Measurements from ENCODE around the gene RASGEF1B. TPM values are rescaled to one million over a fixed set of nuclear protein-coding genes. Genes with fewer than 3 reads are reported as not detected.

The RASGEF1B gene
- total and polyA plus RNA-seq, 2 donors: 3.8 to 15.2 TPM

GRCh38 chr4:81447566-81448229 is 24.0 kb downstream of the RASGEF1B start:
- Histone ChIP-seq H3K4me3 (ENCODE audit: low read depth, low read length) (no peak overlapping the region), H3K27ac (ENCODE audit: low read depth) (no peak overlapping the region), H3K36me3 (ENCODE audit: insufficient read depth) (no peaks in the 10 kb centered on the region), H3K4me1 (ENCODE audit: insufficient read depth) (no peaks in the 10 kb centered on the region)
- 72% methylated on average over 10 of the region's 10 CpGs for WGBS
- no peak for DNase-seq (ENCODE audit: extremely low spot score)

GRCh38 chr4:81446634-81447033 is 25.1 kb downstream of the RASGEF1B start:
- Histone ChIP-seq H3K4me3 (ENCODE audit: low read depth, low read length) (no peak overlapping the region), H3K36me3 (ENCODE audit: insufficient read depth) (no peaks in the 10 kb centered on the region), H3K4me1 (ENCODE audit: insufficient read depth) (no peaks in the 10 kb centered on the region), H3K27ac (ENCODE audit: low read depth) (no peak overlapping the region)
- DNase-seq (ENCODE audit: extremely low spot score): no peak
- 78% methylated on average over 1 of the region's 1 CpG for WGBS

GRCh38 chr4:81445196-81445595 is 26.5 kb downstream of the RASGEF1B start:
- 76% methylated on average over 5 of the region's 5 CpGs for WGBS
- Histone ChIP-seq H3K4me3 (ENCODE audit: low read depth, low read length) (no peak overlapping the region), H3K36me3 (ENCODE audit: insufficient read depth) (no peaks in the 10 kb centered on the region), H3K27ac (ENCODE audit: low read depth) (no peak overlapping the region), H3K4me1 (ENCODE audit: insufficient read depth) (no peaks in the 10 kb centered on the region)
- DNase-seq (ENCODE audit: extremely low spot score): no peak

GRCh38 chr4:81442484-81443085 is 29.1 kb downstream of the RASGEF1B start:
- Histone ChIP-seq H3K27ac (ENCODE audit: low read depth) (no peak overlapping the region), H3K4me1 (ENCODE audit: insufficient read depth) (no peaks in the 10 kb centered on the region), H3K36me3 (ENCODE audit: insufficient read depth) (no peaks in the 10 kb centered on the region), H3K4me3 (ENCODE audit: low read depth, low read length) (no peak overlapping the region)
- no peak for DNase-seq (ENCODE audit: extremely low spot score)
- WGBS: 54% methylated on average over 4 of the region's 4 CpGs

GRCh38 chr4:81440949-81441348 is 30.8 kb downstream of the RASGEF1B start:
- Histone ChIP-seq H3K36me3 (ENCODE audit: insufficient read depth) (no peaks in the 10 kb centered on the region), H3K4me3 (ENCODE audit: low read depth, low read length) (no peak overlapping the region), H3K4me1 (ENCODE audit: insufficient read depth) (no peaks in the 10 kb centered on the region), H3K27ac (ENCODE audit: low read depth) (no peak overlapping the region)
- WGBS: 93% methylated on average over 4 of the region's 4 CpGs
- DNase-seq (ENCODE audit: extremely low spot score): no peak

GRCh38 chr4:81436941-81437574 is 34.6 kb downstream of the RASGEF1B start:
- Histone ChIP-seq H3K4me1 (ENCODE audit: insufficient read depth) (no peaks in the 10 kb centered on the region), H3K27ac (ENCODE audit: low read depth) (no peak overlapping the region), H3K4me3 (ENCODE audit: low read depth, low read length) (no peak overlapping the region), H3K36me3 (ENCODE audit: insufficient read depth) (no peaks in the 10 kb centered on the region)
- DNase-seq (ENCODE audit: extremely low spot score): no peak
- 93% methylated on average over 2 of the region's 2 CpGs for WGBS

GRCh38 chr4:81436096-81436495 is 35.6 kb downstream of the RASGEF1B start:
- DNase-seq (ENCODE audit: extremely low spot score): no peak
- Histone ChIP-seq H3K4me1 (ENCODE audit: insufficient read depth) (no peaks in the 10 kb centered on the region), H3K4me3 (ENCODE audit: low read depth, low read length) (no peak overlapping the region), H3K36me3 (ENCODE audit: insufficient read depth) (no peaks in the 10 kb centered on the region), H3K27ac (ENCODE audit: low read depth) (no peak overlapping the region)

GRCh38 chr4:81432825-81433224 is 38.9 kb downstream of the RASGEF1B start:
- no peak for DNase-seq (ENCODE audit: extremely low spot score)
- no peaks in the 10 kb centered on the region for H3K4me1 ChIP-seq (ENCODE audit: insufficient read depth)
- H3K27ac ChIP-seq (ENCODE audit: low read depth): no peak overlapping the region
- peaks cover 3% of the 10 kb centered on the region for H3K36me3 ChIP-seq (ENCODE audit: insufficient read depth)
- H3K4me3 ChIP-seq (ENCODE audit: low read depth, low read length): no peak overlapping the region
- 97% methylated on average over 4 of the region's 4 CpGs for WGBS

GRCh38 chr4:81431971-81432370 is 39.7 kb downstream of the RASGEF1B start:
- Histone ChIP-seq H3K4me1 (ENCODE audit: insufficient read depth) (no peaks in the 10 kb centered on the region), H3K4me3 (ENCODE audit: low read depth, low read length) (no peak overlapping the region), H3K27ac (ENCODE audit: low read depth) (no peak overlapping the region), H3K36me3 (ENCODE audit: insufficient read depth) (peaks cover 3% of the 10 kb centered on the region)
- DNase-seq (ENCODE audit: extremely low spot score): no peak
- WGBS: 70% methylated on average over 1 of the region's 1 CpG

- Histone ChIP-seq H3K36me3 (ENCODE audit: insufficient read depth) (peaks cover 3% of the 10 kb centered on the region), H3K4me3 (ENCODE audit: low read depth, low read length) (no peak overlapping the region), H3K27ac (ENCODE audit: low read depth) (no peak overlapping the region), H3K4me1 (ENCODE audit: insufficient read depth) (no peaks in the 10 kb centered on the region)
- WGBS: 97% methylated on average over 25 of the region's 25 CpGs
- DNase-seq (ENCODE audit: extremely low spot score): no peak
Measured at GRCh38 chr4:81429607-81430006, 42.1 kb downstream of the RASGEF1B start.

GRCh38 chr4:81429031-81429430 is 42.7 kb downstream of the RASGEF1B start:
- Histone ChIP-seq H3K4me1 (ENCODE audit: insufficient read depth) (no peaks in the 10 kb centered on the region), H3K36me3 (ENCODE audit: insufficient read depth) (peaks cover 3% of the 10 kb centered on the region), H3K27ac (ENCODE audit: low read depth) (no peak overlapping the region), H3K4me3 (ENCODE audit: low read depth, low read length) (no peak overlapping the region)
- WGBS: 84% methylated on average over 6 of the region's 6 CpGs
- DNase-seq (ENCODE audit: extremely low spot score): no peak

- WGBS: 60% methylated on average over 3 of the region's 3 CpGs
- H3K4me1 ChIP-seq (ENCODE audit: insufficient read depth): no peaks in the 10 kb centered on the region
- no peak overlapping the region for H3K4me3 ChIP-seq (ENCODE audit: low read depth, low read length)
- no peak overlapping the region for H3K27ac ChIP-seq (ENCODE audit: low read depth)
- no peak for DNase-seq (ENCODE audit: extremely low spot score)
- peaks cover 3% of the 10 kb centered on the region for H3K36me3 ChIP-seq (ENCODE audit: insufficient read depth)
Measured at GRCh38 chr4:81428002-81428401, 43.7 kb downstream of the RASGEF1B start.

GRCh38 chr4:81427344-81427821 is 44.3 kb downstream of the RASGEF1B start:
- DNase-seq (ENCODE audit: extremely low spot score): no peak
- 37% methylated on average over 6 of the region's 6 CpGs for WGBS
- H3K4me3 ChIP-seq (ENCODE audit: low read depth, low read length): no peak overlapping the region
- H3K4me1 ChIP-seq (ENCODE audit: insufficient read depth): no peaks in the 10 kb centered on the region
- no peak overlapping the region for H3K27ac ChIP-seq (ENCODE audit: low read depth)
- H3K36me3 ChIP-seq (ENCODE audit: insufficient read depth): peaks cover 3% of the 10 kb centered on the region

GRCh38 chr4:81426770-81427289 is 44.9 kb downstream of the RASGEF1B start:
- H3K27ac ChIP-seq (ENCODE audit: low read depth): no peak overlapping the region
- 86% methylated on average over 1 of the region's 1 CpG for WGBS
- H3K36me3 ChIP-seq (ENCODE audit: insufficient read depth): peaks cover 3% of the 10 kb centered on the region
- DNase-seq (ENCODE audit: extremely low spot score): no peak
- no peaks in the 10 kb centered on the region for H3K4me1 ChIP-seq (ENCODE audit: insufficient read depth)
- H3K4me3 ChIP-seq (ENCODE audit: low read depth, low read length): no peak overlapping the region

Measured in urinary bladder (tissue), 4 donors.